ENCODE data around the gene MRTFA. TPM values are rescaled to one million over a fixed set of nuclear protein-coding genes. Genes with fewer than 3 reads are reported as not detected.

MRTFA gene
- total and polyA plus RNA-seq, 9 of the 15 experiments (the other 6 are each of a cell fraction or from before 2014, with no cell fraction given), result 0.84 to 21.1 (median 3.7) TPM

DNA sequence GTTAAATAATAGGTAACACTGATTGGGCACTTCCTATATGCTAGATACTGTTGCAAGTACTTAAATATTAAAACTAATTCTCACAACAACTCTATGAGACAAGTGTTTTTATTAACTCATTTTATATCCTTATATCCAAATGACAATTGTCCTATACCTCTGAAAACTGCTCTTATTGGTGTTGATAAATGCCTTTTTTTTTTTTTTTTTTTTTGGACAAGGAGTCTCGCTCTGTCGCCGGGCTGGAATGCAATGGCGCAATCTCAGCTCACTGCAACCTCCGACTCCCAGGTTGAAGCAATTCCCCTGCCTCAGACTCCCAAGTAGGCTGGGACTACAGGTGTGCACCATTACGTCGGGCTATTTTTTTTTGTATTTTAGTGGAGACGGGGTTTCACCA is 41.6 kb downstream of the MRTFA start:
- Histone ChIP-seq H3K9me3 (replicated peaks; ENCODE audit: control insufficient read depth, insufficient read depth, low read depth, low read length) (no peaks in the 10 kb centered on the region), H3K79me2 (ENCODE audit: control insufficient read depth, insufficient read depth, low read length) (peaks cover 21% of the 10 kb centered on the region; the same call in 2 of the 3 replicates), H3K4me1 (replicated peaks in 1 of 2; ENCODE audit: control insufficient read depth in 2 of 2, insufficient read depth in 2 of 2, low read length in 2 of 2) (peaks cover 0 to 3% of the 10 kb centered on the region in 2 experiments; a peak in 2 of 5 replicates), H3K27me3 (ENCODE audit: control insufficient read depth in 2 of 2, insufficient read depth in 2 of 2, low read length in 2 of 2) (no peaks in the 10 kb centered on the region), H3K4me2 (ENCODE audit: insufficient read depth, low read length) (no peak overlapping the region), H3K36me3 (ENCODE audit: control insufficient read depth, insufficient read depth, low read length) (no peaks in the 10 kb centered on the region), H3K9ac (ENCODE audit: insufficient read depth in 1 of 2, low read depth in 2 of 2, low read length in 2 of 2) (no peak overlapping the region), H3K4me3 (no peak overlapping the region), H3K27ac (ENCODE audit: extremely low read depth, low read depth, low read length) (no peak overlapping the region), H2AFZ (ENCODE audit: low read depth, low read length) (no peak overlapping the region), H3K9me1 (ENCODE audit: control insufficient read depth, insufficient read depth, low read length) (no peaks in the 10 kb centered on the region), H4K20me1 (replicated peaks; ENCODE audit: control insufficient read depth, insufficient read depth, low read length) (0 out of 2 replicates have a peak, but pooled peaks cover 9% of the 10 kb centered on the region)
- 93% methylated on average over 3 of the region's 8 CpGs for WGBS (ENCODE audit: insufficient coverage, low coverage, missing lambda C conversion rate)
- TF ChIP-seq HMG20B (CRISPR knock-in tag; IDR thresholded peaks at IDR 0.05) (no peak), ZNF384 (IDR thresholded peaks at IDR 0.05; ENCODE audit: low read depth, low read length) (0 out of 2 replicates have a peak, but pooled peaks have one; percentile 8)
- FAIRE-seq (no peak), ATAC-seq (no peak), DNase-seq (ENCODE audit: extremely low read depth in 1 of 4, low spot score in 3 of 4) (no peak)
- no TSS peak for BruUV-seq (replicated peaks)
- ChIA-PET CTCF (ENCODE audit: low intra/inter-chr PET ratio) (no interaction called here), POLR2A (interaction anchor here (1.7 kb wide), 1 partner anchor 15 kb away, joined by 5 read pairs; no protein-coding TSS in a partner anchor)
- in situ Hi-C loops (cut with MboI), result no loop called here
- intact Hi-C loops (cut with micrococcal nuclease), result no loop called here

DNA sequence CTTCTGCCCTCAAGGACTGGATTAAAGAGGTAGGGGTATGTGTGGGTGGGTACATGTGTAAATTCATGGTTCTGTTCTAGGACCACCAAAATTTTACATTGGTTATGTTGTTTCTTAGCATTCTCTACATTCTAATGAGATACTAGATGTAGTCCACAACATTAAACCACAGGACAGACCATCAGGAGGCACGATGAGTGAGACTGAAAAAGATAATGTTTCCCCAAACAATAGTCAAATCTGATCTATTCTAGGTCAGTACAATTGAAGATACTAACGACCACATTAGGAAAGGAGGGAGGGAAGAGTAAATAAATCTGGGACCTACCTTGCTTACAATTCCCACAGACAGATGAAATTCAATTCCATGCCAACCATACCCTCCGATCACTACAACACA is 42.2 kb downstream of the MRTFA start:
- H3K9ac ChIP-seq (ENCODE audit: insufficient read depth in 1 of 2, low read depth in 2 of 2, low read length in 2 of 2), result no peak overlapping the region
- 28% methylated on average over 3 of the region's 3 CpGs for WGBS (ENCODE audit: insufficient coverage, low coverage, missing lambda C conversion rate)
- no peak overlapping the region for H3K4me3 ChIP-seq
- H3K4me1 ChIP-seq (replicated peaks in 1 of 2; ENCODE audit: control insufficient read depth in 2 of 2, insufficient read depth in 2 of 2, low read length in 2 of 2), result peaks cover 0 to 3% of the 10 kb centered on the region in 2 experiments; a peak in 2 of 5 replicates
- DNase-seq (ENCODE audit: extremely low read depth in 1 of 4, low spot score in 3 of 4) (no peak), ATAC-seq (no peak), FAIRE-seq (no peak)
- H4K20me1 ChIP-seq (replicated peaks; ENCODE audit: control insufficient read depth, insufficient read depth, low read length), result 0 out of 2 replicates have a peak, but pooled peaks cover 9% of the 10 kb centered on the region
- H3K27me3 ChIP-seq (ENCODE audit: control insufficient read depth in 2 of 2, insufficient read depth in 2 of 2, low read length in 2 of 2), result no peaks in the 10 kb centered on the region
- no peaks in the 10 kb centered on the region for H3K36me3 ChIP-seq (ENCODE audit: control insufficient read depth, insufficient read depth, low read length)
- no peak overlapping the region for H2AFZ ChIP-seq (ENCODE audit: low read depth, low read length)
- intact Hi-C loops (cut with micrococcal nuclease), result no loop called here
- CTCF ChIA-PET (ENCODE audit: low intra/inter-chr PET ratio), result no interaction called here
- no peak overlapping the region for H3K4me2 ChIP-seq (ENCODE audit: insufficient read depth, low read length)
- H3K79me2 ChIP-seq (ENCODE audit: control insufficient read depth, insufficient read depth, low read length), result peaks cover 21% of the 10 kb centered on the region; the same call in 2 of the 3 replicates
- in situ Hi-C loops (cut with MboI), result no loop called here
- no peak overlapping the region for H3K27ac ChIP-seq (ENCODE audit: extremely low read depth, low read depth, low read length)
- H3K9me3 ChIP-seq (replicated peaks; ENCODE audit: control insufficient read depth, insufficient read depth, low read depth, low read length), result no peaks in the 10 kb centered on the region
- H3K9me1 ChIP-seq (ENCODE audit: control insufficient read depth, insufficient read depth, low read length), result no peaks in the 10 kb centered on the region
- no TSS peak for BruUV-seq (replicated peaks)
- POLR2A ChIA-PET, result interaction anchor here (1.7 kb wide), 1 partner anchor 15 kb away, joined by 5 read pairs; no protein-coding TSS in a partner anchor
- no peak for TF ChIP-seq CTBP1 (IDR thresholded peaks at IDR 0.05; ENCODE audit: borderline replicate concordance)
- TF ChIP-seq, protein P1, sequence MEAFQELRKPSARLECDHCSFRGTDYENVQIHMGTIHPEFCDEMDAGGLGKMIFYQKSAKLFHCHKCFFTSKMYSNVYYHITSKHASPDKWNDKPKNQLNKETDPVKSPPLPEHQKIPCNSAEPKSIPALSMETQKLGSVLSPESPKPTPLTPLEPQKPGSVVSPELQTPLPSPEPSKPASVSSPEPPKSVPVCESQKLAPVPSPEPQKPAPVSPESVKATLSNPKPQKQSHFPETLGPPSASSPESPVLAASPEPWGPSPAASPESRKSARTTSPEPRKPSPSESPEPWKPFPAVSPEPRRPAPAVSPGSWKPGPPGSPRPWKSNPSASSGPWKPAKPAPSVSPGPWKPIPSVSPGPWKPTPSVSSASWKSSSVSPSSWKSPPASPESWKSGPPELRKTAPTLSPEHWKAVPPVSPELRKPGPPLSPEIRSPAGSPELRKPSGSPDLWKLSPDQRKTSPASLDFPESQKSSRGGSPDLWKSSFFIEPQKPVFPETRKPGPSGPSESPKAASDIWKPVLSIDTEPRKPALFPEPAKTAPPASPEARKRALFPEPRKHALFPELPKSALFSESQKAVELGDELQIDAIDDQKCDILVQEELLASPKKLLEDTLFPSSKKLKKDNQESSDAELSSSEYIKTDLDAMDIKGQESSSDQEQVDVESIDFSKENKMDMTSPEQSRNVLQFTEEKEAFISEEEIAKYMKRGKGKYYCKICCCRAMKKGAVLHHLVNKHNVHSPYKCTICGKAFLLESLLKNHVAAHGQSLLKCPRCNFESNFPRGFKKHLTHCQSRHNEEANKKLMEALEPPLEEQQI (IDR thresholded peaks at IDR 0.05), result no peak
- TF ChIP-seq UBTF (IDR thresholded peaks at IDR 0.05; ENCODE audit: borderline replicate concordance in 1 of 2, low read depth in 2 of 2, low read length in 2 of 2), result no peak
- TF ChIP-seq NFRKB (IDR thresholded peaks at IDR 0.05; ENCODE audit: low read depth), result no peak
- TF ChIP-seq ARID3A (IDR thresholded peaks at IDR 0.05; ENCODE audit: borderline replicate concordance, low read depth, low read length), result no peak
